ENCODE data around the gene ZNF177.

ZNF177 gene

DNA sequence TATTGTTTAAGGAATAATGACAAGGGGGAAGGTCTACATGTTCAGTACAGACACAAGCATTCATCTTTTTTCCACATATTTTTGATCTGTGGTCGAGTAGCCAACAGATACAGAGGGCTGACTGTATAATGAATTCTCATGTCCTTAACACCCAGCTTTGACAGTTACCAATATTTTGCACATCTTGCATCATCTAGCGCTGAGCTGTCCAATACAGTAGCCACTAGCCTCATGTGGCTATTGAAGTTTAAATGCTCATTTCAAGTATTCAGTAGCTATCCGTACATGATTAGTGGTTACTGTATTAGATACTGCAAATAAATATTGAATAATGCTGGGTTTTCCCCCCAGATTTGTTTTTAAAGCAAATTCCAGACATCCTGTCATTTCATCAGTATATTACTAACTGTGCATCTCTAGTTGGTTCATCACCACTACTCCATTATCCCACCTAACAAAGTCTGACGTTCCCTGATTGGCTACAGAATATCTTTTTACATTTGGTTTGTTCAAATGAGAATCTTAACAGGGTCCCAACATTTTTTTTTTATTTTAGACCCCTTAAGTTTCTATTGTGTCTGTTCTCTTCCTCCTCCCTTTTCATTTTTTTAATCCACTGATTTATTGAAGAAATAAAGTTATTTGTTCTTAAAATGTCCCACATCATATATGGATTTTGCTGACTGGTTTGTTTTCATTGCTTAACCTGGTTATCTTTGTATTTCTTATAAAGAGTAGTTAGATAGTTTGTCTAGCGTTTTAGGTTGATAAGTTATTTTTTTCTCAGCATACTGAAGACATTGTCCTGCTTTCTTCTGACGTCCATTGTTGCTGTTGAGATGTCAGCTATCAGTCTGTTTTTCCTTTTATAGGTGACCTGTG, 8.2 kb downstream of the ZNF177 start:
- TF ChIP-seq GATA3 (IDR thresholded peaks at IDR 0.05; ENCODE audit: low read depth, low read length) (no peak), GATA2 (IDR thresholded peaks at IDR 0.05; ENCODE audit: low read depth, low read length) (no peak)

DNA sequence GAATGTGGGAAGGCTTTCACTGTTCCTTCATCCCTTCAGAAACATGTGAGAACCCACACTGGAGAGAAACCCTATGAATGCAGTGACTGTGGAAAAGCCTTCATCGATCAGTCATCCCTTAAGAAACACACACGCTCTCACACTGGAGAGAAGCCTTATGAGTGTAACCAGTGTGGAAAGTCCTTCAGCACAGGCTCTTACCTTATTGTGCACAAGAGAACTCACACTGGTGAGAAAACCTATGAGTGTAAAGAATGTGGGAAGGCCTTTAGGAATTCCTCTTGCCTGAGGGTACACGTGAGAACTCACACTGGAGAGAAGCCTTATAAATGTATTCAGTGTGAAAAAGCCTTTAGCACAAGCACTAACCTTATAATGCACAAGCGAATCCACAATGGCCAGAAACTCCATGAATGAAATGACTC, 18.6 kb downstream of the ZNF177 start:
- no peak for TF ChIP-seq GATA3 (IDR thresholded peaks at IDR 0.05; ENCODE audit: low read depth, low read length)
- no peak for TF ChIP-seq GATA2 (IDR thresholded peaks at IDR 0.05; ENCODE audit: low read depth, low read length)

DNA sequence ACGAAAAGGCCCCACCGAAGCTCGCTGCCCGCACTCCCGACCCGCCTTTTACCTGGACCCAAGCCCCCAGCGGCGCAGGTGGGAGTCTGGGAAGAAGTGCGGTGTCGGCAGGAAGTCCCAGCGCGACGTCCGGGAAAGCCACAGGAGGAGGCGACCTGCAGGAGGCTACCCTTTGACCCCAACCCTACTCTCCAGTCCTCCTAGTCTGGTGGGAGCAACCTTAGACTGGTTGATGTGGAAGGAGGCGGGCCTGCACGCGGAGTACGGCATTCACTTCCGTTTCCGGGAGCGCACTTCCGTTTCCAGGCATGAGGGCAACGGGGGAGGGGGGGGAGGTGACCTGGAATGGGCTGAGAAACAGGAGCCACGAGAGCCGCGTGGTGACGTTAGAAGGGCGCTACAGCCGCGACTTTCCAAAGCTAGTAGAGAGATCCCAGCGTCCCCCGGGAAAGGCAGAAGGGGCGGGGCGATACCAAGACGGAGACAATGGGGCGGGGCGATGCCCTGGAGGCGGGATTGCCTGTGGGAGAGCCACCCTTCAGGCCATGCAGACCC, 44.1 kb downstream of the ZNF177 start:
- TF ChIP-seq GATA3 (IDR thresholded peaks at IDR 0.05; ENCODE audit: low read depth, low read length) (no peak), GATA2 (IDR thresholded peaks at IDR 0.05; ENCODE audit: low read depth, low read length) (no peak)

DNA sequence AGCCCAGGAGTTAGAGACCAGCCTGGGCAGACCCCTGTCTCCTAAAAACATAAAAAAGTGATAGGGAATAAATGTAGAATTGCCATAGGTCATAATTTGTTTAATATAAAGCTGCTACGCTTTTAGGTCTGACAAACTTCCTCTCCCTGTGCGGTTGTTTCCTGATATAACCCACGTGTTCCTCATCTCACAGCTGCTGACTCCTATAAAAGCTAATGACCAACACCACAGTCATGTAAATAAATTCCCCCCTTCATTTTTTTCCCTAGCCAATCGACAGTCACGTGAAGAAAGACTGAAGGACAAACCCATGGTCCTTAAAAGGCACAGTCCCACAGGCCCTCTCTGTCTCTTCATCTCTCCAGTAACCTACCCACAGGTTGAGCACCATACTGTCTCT, 45.0 kb downstream of the ZNF177 start:
- TF ChIP-seq GATA3 (IDR thresholded peaks at IDR 0.05; ENCODE audit: low read depth, low read length) = no peak
- no peak for TF ChIP-seq GATA2 (IDR thresholded peaks at IDR 0.05; ENCODE audit: low read depth, low read length)

DNA sequence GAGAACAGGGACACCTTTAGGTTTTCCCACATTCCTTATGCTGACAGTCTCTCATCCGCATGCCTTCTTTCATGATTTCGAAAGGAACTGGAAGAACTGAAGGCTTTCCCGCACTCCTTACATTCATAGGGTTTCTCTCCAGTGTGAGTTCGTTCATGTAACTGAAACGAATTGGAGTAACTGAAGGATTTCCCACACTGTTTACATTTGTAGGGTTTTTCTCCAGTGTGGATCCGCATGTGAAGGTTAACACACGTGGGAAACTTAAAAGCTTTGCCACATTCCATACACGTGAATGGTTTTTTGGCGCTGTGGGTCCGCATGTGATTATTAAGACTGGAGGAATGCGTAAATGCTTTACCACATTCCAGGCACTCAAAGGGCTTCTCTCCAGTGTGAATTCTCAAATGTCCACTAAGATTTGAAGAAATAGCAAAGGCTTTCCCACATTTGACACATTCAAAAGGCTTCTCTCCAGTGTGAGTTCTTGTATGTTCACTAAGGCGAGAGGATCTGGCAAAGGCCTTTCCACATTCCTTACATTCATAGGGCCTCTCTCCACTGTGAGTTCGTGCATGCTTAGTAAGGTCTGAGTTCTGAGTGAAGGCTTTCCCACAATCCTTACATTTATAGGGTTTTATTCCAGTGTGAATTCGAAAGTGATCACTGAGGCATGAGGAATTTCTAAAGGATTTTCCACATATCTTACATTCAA, 50.6 kb downstream of the ZNF177 start:
- TF ChIP-seq GATA2 (IDR thresholded peaks at IDR 0.05; ENCODE audit: low read depth, low read length) = no peak
- TF ChIP-seq GATA3 (IDR thresholded peaks at IDR 0.05; ENCODE audit: low read depth, low read length) = no peak

DNA sequence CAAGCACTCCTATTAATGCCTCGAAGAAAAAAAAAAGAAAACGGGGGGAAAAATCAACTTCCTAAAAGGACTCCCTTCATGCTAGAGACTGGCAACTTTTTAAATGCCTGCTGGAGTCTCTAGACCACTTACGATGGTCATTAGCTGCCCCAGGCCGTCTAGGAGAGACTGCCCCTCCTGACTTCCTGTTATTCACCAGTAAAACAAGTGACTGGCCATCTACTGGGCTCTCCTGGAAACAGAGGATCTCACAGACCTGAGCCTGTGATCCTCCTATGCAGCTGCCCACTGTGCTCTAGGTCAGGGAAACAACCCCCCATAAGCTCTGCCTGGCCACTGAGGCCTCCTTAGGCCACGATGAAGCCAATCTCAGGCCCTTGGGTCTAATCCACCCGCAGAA, 65.1 kb downstream of the ZNF177 start:
- TF ChIP-seq GATA3 (IDR thresholded peaks at IDR 0.05; ENCODE audit: low read depth, low read length) (no peak), GATA2 (IDR thresholded peaks at IDR 0.05; ENCODE audit: low read depth, low read length) (no peak)

DNA sequence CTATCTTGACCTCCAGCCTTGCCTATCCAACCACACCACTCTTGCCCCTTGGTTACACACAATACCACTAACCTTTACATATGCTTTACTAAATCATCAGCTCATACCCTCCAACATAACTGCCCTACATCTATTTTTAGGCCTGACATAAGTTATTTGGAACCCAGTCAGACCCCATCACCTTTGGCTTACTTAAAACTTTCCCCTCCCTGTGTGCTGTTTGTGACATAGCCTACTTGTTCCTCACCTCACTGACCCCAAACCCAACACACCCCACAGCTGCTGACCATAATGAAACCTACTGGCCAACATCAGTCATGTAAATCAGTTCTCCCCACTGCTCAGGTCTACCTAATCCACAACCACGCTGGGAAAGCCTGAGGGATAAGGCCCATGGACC, 67.6 kb downstream of the ZNF177 start:
- no peak for TF ChIP-seq GATA2 (IDR thresholded peaks at IDR 0.05; ENCODE audit: low read depth, low read length)
- no peak for TF ChIP-seq GATA3 (IDR thresholded peaks at IDR 0.05; ENCODE audit: low read depth, low read length)

DNA sequence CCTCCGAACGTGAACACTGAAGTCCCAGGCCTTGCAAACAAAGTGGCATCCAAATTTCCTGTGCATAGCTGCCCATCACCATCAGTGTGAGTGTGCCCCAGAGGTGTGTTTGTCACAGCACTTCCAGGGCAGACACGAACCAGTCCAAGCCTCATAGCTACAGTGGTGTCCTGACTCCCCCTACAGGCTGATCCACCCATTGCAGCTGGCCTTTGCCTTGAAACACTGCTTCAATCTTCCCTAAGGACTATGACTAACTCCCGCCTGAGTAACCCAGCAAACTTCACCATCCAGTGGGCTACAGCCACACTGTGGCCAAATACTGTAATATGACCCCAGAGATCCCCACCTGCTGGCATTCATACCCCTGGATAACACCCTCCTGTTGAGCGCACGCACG, 68.7 kb downstream of the ZNF177 start:
- no peak for TF ChIP-seq GATA2 (IDR thresholded peaks at IDR 0.05; ENCODE audit: low read depth, low read length)
- TF ChIP-seq GATA3 (IDR thresholded peaks at IDR 0.05; ENCODE audit: low read depth, low read length) = no peak
